Loucy (cell line): ENCODE measurements around the gene LRBA.

Source experiments
- H2AFZ ChIP-seq: fragments of 200-600 bp; sonication (generic); 2 replicates; pipeline ENCODE4 v1.6.0; 2016; ENCODE audit warnings: antibody characterized with exemption, mild to moderate bottlenecking, low read length, moderate library complexity
- H3F3A ChIP-seq: fragments of 200-600 bp; 2 replicates; pipeline ENCODE4 v1.6.0; 2016; ENCODE audit warnings: antibody characterized with exemption, low read depth, mild to moderate bottlenecking
- H3K27me3 ChIP-seq: fragments of 200-600 bp; sonication (generic); 2 replicates; pipeline ENCODE4 v1.6.1; 2014; ENCODE audit warnings: low read length, mild to moderate bottlenecking; ENCODE audit not compliant: insufficient read depth, poor library complexity, severe bottlenecking
- H3K36me3 ChIP-seq: fragments of 200-600 bp; sonication (generic); 2 replicates; pipeline ENCODE4 v1.6.1; 2016; ENCODE audit warnings: low read length; ENCODE audit not compliant: insufficient read depth
- H3K4me1 ChIP-seq: fragments of 200-600 bp; sonication (generic); 2 replicates; pipeline ENCODE4 v1.5.1; 2014; ENCODE audit warnings: low read length, mild to moderate bottlenecking; ENCODE audit not compliant: insufficient read depth, poor library complexity, severe bottlenecking
- H3K4me2 ChIP-seq: fragments of 200-600 bp; sonication (generic); 2 replicates; pipeline ENCODE4 v1.6.0; 2014; ENCODE audit warnings: antibody characterized with exemption, low read length, low read depth, mild to moderate bottlenecking; ENCODE audit not compliant: poor library complexity, severe bottlenecking
- H3K4me3 ChIP-seq: fragments of 200-600 bp; sonication (generic); 2 replicates; pipeline ENCODE4 v1.5.1; 2014; ENCODE audit warnings: low read length, mild to moderate bottlenecking, mixed read lengths; ENCODE audit not compliant: poor library complexity, severe bottlenecking
- H3K79me2 ChIP-seq: fragments of 200-600 bp; sonication (generic); 2 replicates; pipeline ENCODE4 v1.6.1; 2014; ENCODE audit warnings: low read length; ENCODE audit not compliant: insufficient read depth
- H3K9ac ChIP-seq: fragments of 200-600 bp; sonication (generic); 2 replicates; pipeline ENCODE4 v1.6.0; 2014; ENCODE audit warnings: mild to moderate bottlenecking, low read depth, low read length, moderate library complexity; ENCODE audit not compliant: poor library complexity, severe bottlenecking
- H3K9me2 ChIP-seq: fragments of 200-600 bp; sonication (generic); replicated peaks from 2 replicates; pipeline ENCODE4 v1.6.1; 2016; ENCODE audit warnings: low read depth, low read length, mixed read lengths
- H3K9me3 ChIP-seq: fragments of 200-600 bp; sonication (generic); 2 replicates; pipeline ENCODE4 v1.6.1; 2014; ENCODE audit warnings: mild to moderate bottlenecking, antibody characterized with exemption, low read length, low read depth; ENCODE audit not compliant: insufficient read depth
- H4K20me1 ChIP-seq: fragments of 200-600 bp; sonication (generic); 2 replicates; pipeline ENCODE4 v1.6.0; 2014; ENCODE audit warnings: antibody characterized with exemption, low read length, mild to moderate bottlenecking; ENCODE audit not compliant: insufficient read depth, poor library complexity, severe bottlenecking
- EZH2phosphoT487 ChIP-seq: fragments of 200-600 bp; IDR thresholded peaks from 2 replicates; pipeline ENCODE4 v1.6.1; 2018; ENCODE audit warnings: antibody characterized with exemption, mild to moderate bottlenecking, moderate library complexity, borderline replicate concordance
- TF ChIP-seq, protein P1 (sequence below): fragments of 200-600 bp; sonication (generic); conservative IDR thresholded peaks from 2 replicates; pipeline ENCODE4 v1.5.1; 2014; ENCODE audit warnings: mild to moderate bottlenecking, antibody characterized with exemption, low read length

LRBA gene

DNA sequence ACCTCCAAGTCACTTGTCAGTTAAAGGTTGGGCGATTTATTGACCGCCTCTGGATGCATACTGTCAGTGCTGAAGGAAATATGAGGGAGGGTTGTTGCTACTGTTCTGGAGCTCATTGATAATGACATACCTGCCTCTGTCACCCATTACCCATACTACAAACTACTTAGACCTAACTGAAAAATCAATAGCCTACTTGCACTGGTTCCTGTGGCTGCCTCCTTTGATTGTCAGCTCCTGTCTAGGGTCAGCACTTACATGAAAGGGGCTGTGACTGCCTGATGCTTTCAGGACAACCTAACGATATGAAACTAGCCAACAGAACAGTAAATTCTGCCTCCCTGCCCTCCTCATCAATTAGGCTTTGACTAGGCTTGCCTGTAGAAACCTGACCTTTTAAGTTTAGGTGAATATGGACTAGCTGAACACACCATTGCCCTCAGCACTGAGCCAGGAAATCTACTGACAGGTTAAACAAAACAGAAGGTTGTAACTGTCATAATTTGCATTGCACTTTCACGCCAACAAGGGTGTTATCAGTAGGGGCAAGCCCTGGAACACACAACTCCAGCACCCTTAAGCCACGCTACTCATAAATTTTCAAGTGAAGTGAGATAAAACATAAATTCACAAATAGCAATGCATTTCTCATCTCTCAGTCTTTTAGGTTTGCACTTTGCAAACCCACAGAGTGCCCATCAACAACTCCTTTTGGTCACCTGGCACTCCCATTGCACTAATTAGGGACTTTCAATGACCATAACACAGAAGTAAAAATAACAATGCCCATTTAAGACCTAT is 442.2 kb downstream of the LRBA start:
- Histone ChIP-seq H3K9me3 (no peaks in the 10 kb centered on the region), H3F3A (no peaks in the 10 kb centered on the region), H3K9ac (peak overlapping the region; percentile 52), H3K9me2 (no peaks in the 10 kb centered on the region), H3K4me1 (peaks cover 19% of the 10 kb centered on the region), H3K27me3 (no peaks in the 10 kb centered on the region), H3K36me3 (no peaks in the 10 kb centered on the region), H2AFZ (no peak overlapping the region), H4K20me1 (no peaks in the 10 kb centered on the region), H3K4me3 (peak overlapping the region; percentile 22), H3K4me2 (peak overlapping the region; percentile 69), H3K79me2 (no peaks in the 10 kb centered on the region)
- TF ChIP-seq EZH2phosphoT487, result no peak
- TF ChIP-seq, protein P1, sequence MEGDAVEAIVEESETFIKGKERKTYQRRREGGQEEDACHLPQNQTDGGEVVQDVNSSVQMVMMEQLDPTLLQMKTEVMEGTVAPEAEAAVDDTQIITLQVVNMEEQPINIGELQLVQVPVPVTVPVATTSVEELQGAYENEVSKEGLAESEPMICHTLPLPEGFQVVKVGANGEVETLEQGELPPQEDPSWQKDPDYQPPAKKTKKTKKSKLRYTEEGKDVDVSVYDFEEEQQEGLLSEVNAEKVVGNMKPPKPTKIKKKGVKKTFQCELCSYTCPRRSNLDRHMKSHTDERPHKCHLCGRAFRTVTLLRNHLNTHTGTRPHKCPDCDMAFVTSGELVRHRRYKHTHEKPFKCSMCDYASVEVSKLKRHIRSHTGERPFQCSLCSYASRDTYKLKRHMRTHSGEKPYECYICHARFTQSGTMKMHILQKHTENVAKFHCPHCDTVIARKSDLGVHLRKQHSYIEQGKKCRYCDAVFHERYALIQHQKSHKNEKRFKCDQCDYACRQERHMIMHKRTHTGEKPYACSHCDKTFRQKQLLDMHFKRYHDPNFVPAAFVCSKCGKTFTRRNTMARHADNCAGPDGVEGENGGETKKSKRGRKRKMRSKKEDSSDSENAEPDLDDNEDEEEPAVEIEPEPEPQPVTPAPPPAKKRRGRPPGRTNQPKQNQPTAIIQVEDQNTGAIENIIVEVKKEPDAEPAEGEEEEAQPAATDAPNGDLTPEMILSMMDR, result no peak

DNA sequence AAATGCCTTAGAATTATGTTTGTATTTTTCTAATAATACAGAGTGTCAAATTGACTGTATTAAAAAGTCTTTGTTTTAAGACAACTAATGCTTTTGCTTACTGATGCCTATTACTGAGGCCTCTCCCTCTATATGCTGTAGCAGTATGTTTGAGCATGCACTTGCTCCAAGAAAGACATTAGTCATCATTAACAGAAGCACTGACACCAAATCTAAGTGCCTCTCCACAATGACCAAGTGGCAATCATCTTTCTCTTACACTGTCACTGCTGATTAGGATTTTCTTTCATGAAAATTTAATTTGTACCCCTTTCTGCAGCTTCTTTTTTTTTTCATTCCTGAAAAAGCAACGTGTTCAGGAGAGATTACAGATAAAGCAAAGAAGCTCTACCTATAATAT is 444.2 kb downstream of the LRBA start:
- H3K36me3 ChIP-seq, result no peaks in the 10 kb centered on the region
- no peaks in the 10 kb centered on the region for H3K9me3 ChIP-seq
- no peak overlapping the region for H3K4me3 ChIP-seq
- H3K4me2 ChIP-seq, result no peak overlapping the region
- H3K27me3 ChIP-seq, result no peaks in the 10 kb centered on the region
- H3K9me2 ChIP-seq, result no peaks in the 10 kb centered on the region
- H2AFZ ChIP-seq, result no peak overlapping the region
- no peak for TF ChIP-seq EZH2phosphoT487
- TF ChIP-seq, protein P1, result no peak
- H3F3A ChIP-seq, result no peaks in the 10 kb centered on the region
- peaks cover 26% of the 10 kb centered on the region for H3K4me1 ChIP-seq
- no peaks in the 10 kb centered on the region for H3K79me2 ChIP-seq
- no peaks in the 10 kb centered on the region for H4K20me1 ChIP-seq
- no peak overlapping the region for H3K9ac ChIP-seq

DNA sequence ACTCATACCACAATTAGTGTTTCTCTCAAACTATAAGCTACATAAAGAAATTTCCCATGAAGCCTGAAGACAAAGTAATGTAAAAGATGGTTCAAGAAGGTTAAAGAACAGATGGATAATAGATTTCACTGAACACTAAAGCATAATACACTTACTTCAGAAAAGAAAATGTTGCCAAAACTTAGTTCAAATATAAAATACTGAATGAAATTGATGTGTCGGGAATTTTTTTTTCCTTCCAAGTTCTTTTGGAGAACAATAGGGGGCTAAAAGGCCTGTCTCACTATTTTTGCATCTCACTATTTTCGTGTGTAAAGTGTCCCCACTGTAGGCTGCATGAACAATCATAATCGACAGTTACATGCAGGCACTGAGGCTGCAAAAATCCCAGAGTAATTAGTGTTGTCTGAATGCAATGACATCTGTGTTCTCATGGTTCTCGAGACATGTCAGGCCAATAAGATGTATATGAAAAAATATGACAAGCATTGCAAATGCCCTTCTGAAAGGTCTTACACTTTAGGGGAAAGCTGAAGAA is 445.0 kb downstream of the LRBA start:
- H3K36me3 ChIP-seq, result no peaks in the 10 kb centered on the region
- H3F3A ChIP-seq, result no peaks in the 10 kb centered on the region
- H2AFZ ChIP-seq, result no peak overlapping the region
- no peaks in the 10 kb centered on the region for H3K27me3 ChIP-seq
- no peaks in the 10 kb centered on the region for H3K9me3 ChIP-seq
- H3K9ac ChIP-seq, result no peak overlapping the region
- peaks cover 26% of the 10 kb centered on the region for H3K4me1 ChIP-seq
- H4K20me1 ChIP-seq, result no peaks in the 10 kb centered on the region
- no peak overlapping the region for H3K4me2 ChIP-seq
- H3K4me3 ChIP-seq, result no peak overlapping the region
- no peaks in the 10 kb centered on the region for H3K79me2 ChIP-seq
- TF ChIP-seq, protein P1, result no peak
- no peak for TF ChIP-seq EZH2phosphoT487
- no peaks in the 10 kb centered on the region for H3K9me2 ChIP-seq
